ENCODE results near the gene SIN3A. TPM values are rescaled to one million over a fixed set of nuclear protein-coding genes. Genes with fewer than 3 reads are reported as not detected.

Gene SIN3A
- total RNA-seq, 2 experiments from 2014 or later = 113 to 119 TPM

- POLR2A ChIA-PET = no interaction called here
- DNase-seq = no peak
- H3K4me1 Mint-ChIP-seq = peaks cover 18% of the 10 kb centered on the region
- ATAC-seq (ENCODE audit: low read depth) = no peak
- H3K27me3 Mint-ChIP-seq = no peaks in the 10 kb centered on the region
- H3K27ac Mint-ChIP-seq = no peak overlapping the region
- H3K36me3 Mint-ChIP-seq = peaks cover 13% of the 10 kb centered on the region
- no peak overlapping the region for H3K4me3 Mint-ChIP-seq
- H3K9me3 Mint-ChIP-seq = no peaks in the 10 kb centered on the region
These were observed 85.3 kb downstream of the SIN3A start for GRCh38 chr15:75366163-75366562.

DNA sequence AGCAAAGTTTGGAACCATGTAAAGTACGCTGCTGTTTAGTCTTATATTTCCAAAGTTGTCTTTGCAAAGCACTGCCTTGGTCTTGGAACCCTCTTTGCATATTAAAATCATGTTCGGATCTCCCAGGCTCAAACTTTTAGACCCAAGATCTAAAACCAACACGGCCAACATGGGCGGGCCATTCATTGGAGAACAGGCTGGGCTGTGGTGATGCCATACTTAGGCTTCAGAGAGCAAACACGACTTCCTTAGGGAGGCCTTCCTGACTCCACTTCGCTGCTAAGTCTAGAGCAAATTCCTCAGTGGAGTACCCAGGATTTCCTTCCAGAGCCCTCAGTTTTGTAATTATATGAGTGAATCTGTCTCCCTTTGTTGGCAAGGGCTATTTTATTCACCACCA lies 86.6 kb downstream of the SIN3A start:
- DNase-seq = no peak
- H3K27ac Mint-ChIP-seq = no peak overlapping the region
- peaks cover 19% of the 10 kb centered on the region for H3K4me1 Mint-ChIP-seq
- H3K36me3 Mint-ChIP-seq = peaks cover 10% of the 10 kb centered on the region
- H3K27me3 Mint-ChIP-seq = no peaks in the 10 kb centered on the region
- H3K9me3 Mint-ChIP-seq = no peaks in the 10 kb centered on the region
- ATAC-seq (ENCODE audit: low read depth) = no peak
- POLR2A ChIA-PET = no interaction called here
- no peak overlapping the region for H3K4me3 Mint-ChIP-seq

DNA sequence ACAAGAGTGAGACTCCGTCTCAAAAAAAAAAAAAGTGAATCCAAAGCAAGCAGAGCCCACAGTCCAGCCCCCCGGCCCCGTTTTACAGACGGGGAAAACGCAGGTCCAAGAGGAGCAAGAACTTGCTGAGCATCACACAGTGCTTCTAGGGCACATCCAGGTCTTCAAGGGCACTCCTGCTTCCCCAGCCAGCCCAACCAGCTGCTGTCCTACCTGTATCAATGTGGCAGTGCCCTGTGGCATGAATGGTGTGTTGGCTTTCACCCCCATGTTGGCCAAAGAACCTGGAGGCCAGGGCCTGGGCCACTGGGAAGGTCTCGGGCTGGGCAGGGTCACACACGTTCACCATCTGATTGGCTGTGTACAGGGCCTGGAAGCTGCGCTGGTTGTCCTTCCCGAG lies 87.7 kb downstream of the SIN3A start:
- no peak overlapping the region for H3K27ac Mint-ChIP-seq
- POLR2A ChIA-PET = interaction anchor here (0.7 kb wide), 1 partner anchor 51 kb away, joined by 4 read pairs; no protein-coding TSS in a partner anchor
- DNase-seq = no peak

GRCh38 chr15:75362642-75363249 lies 88.7 kb downstream of the SIN3A start:
- peaks cover 9% of the 10 kb centered on the region for H3K4me1 Mint-ChIP-seq
- ATAC-seq (ENCODE audit: low read depth) (no peak), DNase-seq (no peak)
- no peaks in the 10 kb centered on the region for H3K27me3 Mint-ChIP-seq
- H3K9me3 Mint-ChIP-seq = no peaks in the 10 kb centered on the region
- peaks cover 9% of the 10 kb centered on the region for H3K36me3 Mint-ChIP-seq
- no peak overlapping the region for H3K27ac Mint-ChIP-seq
- no peak overlapping the region for H3K4me3 Mint-ChIP-seq
- POLR2A ChIA-PET = interaction anchor here (0.7 to 1.0 kb wide), 2 partner anchors 50 to 89 kb away, joined by 4 read pairs; partner anchors contain the start of gene SIN3A

More for the DNA sequence above, 87.7 kb downstream of the SIN3A start:
- Mint-ChIP-seq H3K4me3 (no peak overlapping the region), H3K27me3 (no peaks in the 10 kb centered on the region), H3K9me3 (no peaks in the 10 kb centered on the region), H3K4me1 (peaks cover 10% of the 10 kb centered on the region), H3K36me3 (peaks cover 7% of the 10 kb centered on the region)
- no peak for ATAC-seq (ENCODE audit: low read depth)

DNA sequence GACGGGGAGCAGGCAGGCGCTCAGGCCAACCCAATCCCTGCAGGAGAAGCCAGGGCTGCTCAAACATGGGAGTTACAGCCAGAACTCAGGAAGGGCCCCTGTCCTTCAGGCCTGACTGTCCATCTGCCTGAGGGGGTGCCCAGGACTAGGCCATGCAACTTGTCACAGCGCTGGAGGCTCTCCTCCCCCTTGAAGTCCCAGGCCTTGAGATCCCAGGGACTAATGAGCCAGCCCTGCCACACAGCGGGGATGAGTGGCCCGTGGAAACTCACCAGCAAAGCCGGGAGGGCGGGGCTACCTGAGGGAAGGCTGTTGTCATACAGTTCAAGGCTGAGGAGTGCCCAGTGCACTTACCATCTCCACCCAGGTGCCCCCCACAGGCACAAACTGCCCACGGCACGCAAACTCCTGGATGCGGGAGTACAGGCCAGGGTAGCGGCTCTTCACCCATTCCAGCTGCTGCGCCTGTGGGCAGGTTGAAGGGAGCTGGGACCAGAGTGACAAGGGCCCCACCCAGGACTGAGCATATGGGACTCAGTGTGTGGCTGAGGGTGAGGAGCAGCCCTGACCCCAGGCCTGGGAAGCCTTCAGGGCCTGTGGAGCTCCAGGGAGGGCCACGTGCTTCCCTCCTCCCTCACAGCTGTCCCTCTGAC lies 89.4 kb downstream of the SIN3A start:
- ATAC-seq (ENCODE audit: low read depth) (no peak), DNase-seq (no peak)
- H3K27me3 Mint-ChIP-seq = no peaks in the 10 kb centered on the region
- H3K4me1 Mint-ChIP-seq = peaks cover 8% of the 10 kb centered on the region
- H3K27ac Mint-ChIP-seq = no peak overlapping the region
- POLR2A ChIA-PET = no interaction called here
- H3K36me3 Mint-ChIP-seq = peaks cover 9% of the 10 kb centered on the region
- no peak overlapping the region for H3K4me3 Mint-ChIP-seq
- H3K9me3 Mint-ChIP-seq = no peaks in the 10 kb centered on the region

DNA sequence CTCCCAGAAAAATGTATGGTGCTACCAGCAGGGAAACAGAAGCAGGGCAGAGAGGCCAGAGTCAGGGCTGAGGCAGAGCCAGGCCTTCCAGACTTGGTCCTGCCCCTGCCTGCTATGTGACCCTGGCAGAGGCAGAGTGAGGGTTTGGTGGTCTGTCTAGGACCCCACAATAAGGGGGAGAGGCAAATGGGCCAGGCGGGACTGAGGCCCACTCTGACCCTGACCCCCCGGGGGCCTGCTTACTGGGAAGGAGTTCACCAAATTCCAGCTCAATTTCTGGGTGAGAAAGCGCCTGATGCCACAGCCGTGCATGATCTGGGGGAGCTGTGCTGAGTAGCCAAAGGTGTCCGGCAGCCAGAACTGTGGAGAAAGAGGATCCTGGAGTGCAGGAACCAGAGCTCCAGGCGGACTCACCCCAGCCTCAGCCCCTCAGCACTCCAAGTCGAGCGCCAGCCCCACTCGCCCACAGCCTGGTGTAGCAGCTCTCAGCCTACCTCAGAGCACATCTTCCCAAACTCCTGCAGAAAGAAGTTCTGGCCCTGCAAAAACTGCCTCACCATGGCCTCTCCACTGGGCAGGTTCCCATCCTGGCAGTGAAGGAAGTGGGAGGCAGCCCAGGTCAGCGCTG lies 90.0 kb downstream of the SIN3A start:
- ATAC-seq (ENCODE audit: low read depth) = no peak
- no peak for DNase-seq
- peaks cover 9% of the 10 kb centered on the region for H3K36me3 Mint-ChIP-seq
- peaks cover 3% of the 10 kb centered on the region for H3K4me1 Mint-ChIP-seq
- no peaks in the 10 kb centered on the region for H3K9me3 Mint-ChIP-seq
- no peak overlapping the region for H3K4me3 Mint-ChIP-seq
- H3K27me3 Mint-ChIP-seq = no peaks in the 10 kb centered on the region
- POLR2A ChIA-PET = interaction anchor here (0.6 kb wide), 1 partner anchor 9 kb away, joined by 4 read pairs; no protein-coding TSS in a partner anchor
- H3K27ac Mint-ChIP-seq = peak overlapping the region; percentile 24

GRCh38 chr15:75360856-75361255 lies 90.6 kb downstream of the SIN3A start:
- ATAC-seq (ENCODE audit: low read depth) (no peak), DNase-seq (no peak)
- H3K4me3 Mint-ChIP-seq = no peak overlapping the region
- no peaks in the 10 kb centered on the region for H3K9me3 Mint-ChIP-seq
- POLR2A ChIA-PET = no interaction called here
- peaks cover 3% of the 10 kb centered on the region for H3K4me1 Mint-ChIP-seq
- H3K36me3 Mint-ChIP-seq = peaks cover 9% of the 10 kb centered on the region
- no peaks in the 10 kb centered on the region for H3K27me3 Mint-ChIP-seq
- peak overlapping the region; percentile 35 for H3K27ac Mint-ChIP-seq

- peaks cover 9% of the 10 kb centered on the region for H3K36me3 Mint-ChIP-seq
- H3K27me3 Mint-ChIP-seq = no peaks in the 10 kb centered on the region
- H3K9me3 Mint-ChIP-seq = no peaks in the 10 kb centered on the region
- H3K27ac Mint-ChIP-seq = peak overlapping the region; percentile 35
- no peak for DNase-seq
- no peak overlapping the region for H3K4me3 Mint-ChIP-seq
- POLR2A ChIA-PET = interaction anchor here (1.3 kb wide), 1 partner anchor 7 kb away, joined by 3 read pairs; no protein-coding TSS in a partner anchor
- ATAC-seq (ENCODE audit: low read depth) = no peak
- peaks cover 3% of the 10 kb centered on the region for H3K4me1 Mint-ChIP-seq
These were observed 91.1 kb downstream of the SIN3A start for GRCh38 chr15:75360391-75360790.

DNA sequence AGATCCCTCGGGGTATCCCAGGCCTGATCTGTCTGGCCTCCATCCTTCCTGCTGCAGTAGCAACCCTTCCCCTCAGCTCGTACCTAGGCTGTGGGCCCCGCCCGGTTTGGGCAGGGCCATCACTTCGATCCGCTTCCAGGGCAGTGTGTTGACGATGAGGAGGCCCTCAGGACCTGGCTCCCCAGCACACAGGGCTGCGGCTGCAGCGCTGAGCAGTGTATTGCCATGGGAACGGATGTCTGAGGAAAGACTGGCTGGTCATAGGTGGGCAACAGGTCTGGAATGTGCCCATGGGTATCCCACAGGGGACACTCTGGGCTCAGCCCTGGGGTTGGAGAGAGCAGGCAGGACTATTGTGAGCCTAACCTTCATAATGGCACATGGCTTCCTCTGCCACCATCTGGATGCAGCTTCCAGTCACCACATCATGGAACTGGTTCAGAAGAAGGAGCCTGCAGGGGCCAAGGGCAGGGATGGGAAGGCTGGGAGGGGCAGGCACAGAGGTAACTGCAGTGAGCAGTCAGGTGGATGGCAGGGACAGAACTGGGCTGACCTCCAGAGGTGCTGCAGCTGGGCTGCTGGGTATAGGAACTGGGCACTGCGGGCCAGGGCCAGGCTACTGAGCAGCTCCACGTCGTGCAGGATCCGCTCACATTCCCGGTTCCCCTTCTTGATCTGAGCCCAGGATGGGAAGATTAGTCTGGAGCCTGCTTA lies 91.8 kb downstream of the SIN3A start:
- POLR2A ChIA-PET = interaction anchor here (1.3 kb wide), 1 partner anchor 8 kb away, joined by 3 read pairs; no protein-coding TSS in a partner anchor
- H3K36me3 Mint-ChIP-seq = peaks cover 5% of the 10 kb centered on the region

DNA sequence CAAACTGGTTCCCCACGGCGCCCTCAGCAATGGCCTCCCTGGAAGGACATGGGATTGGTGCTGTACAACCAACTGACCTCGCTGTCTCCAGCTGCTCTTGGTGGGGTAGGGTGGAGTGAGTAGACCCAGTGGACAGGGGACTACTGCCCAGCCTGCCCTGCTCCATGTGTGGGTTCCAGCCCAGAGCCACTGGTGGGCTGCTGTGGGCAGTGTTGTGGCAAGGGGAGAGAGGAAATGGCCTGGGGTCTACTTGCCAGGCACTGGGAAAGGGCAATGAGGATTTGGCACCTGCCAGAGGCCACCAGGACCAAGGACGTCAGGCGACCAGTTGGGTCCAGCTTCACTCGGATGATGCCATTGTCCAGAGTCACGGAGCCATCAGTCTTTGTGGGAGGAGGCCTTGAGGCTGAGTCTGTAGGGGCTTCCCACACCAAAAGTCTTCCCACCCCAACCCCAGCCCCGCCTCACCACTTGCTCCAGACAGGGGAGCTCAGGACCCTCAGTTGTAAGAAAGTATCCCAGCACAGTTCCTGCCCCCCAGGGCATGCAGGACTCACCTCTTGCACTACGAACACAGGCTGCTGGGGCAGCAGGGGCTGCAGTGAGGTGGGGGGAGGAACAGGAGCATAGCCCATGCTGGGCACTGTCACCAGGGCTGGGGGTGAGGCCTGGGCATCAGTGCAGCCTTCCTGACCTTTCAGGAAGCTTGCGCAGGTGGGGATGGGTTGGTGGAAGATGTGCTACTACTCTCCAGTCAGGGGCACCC lies 92.5 kb downstream of the SIN3A start:
- H3K27me3 Mint-ChIP-seq = no peaks in the 10 kb centered on the region
- H3K4me1 Mint-ChIP-seq = peaks cover 3% of the 10 kb centered on the region
- no peak for ATAC-seq (ENCODE audit: low read depth)
- H3K9me3 Mint-ChIP-seq = no peaks in the 10 kb centered on the region
- DNase-seq = no peak
- no peak overlapping the region for H3K4me3 Mint-ChIP-seq
- no peak overlapping the region for H3K27ac Mint-ChIP-seq
- H3K36me3 Mint-ChIP-seq = peaks cover 4% of the 10 kb centered on the region
- POLR2A ChIA-PET = interaction anchor here (1.3 kb wide), 1 partner anchor 9 kb away, joined by 3 read pairs; no protein-coding TSS in a partner anchor

More for the DNA sequence above, 91.8 kb downstream of the SIN3A start:
- no peaks in the 10 kb centered on the region for H3K27me3 Mint-ChIP-seq
- H3K4me3 Mint-ChIP-seq = no peak overlapping the region
- no peak for ATAC-seq (ENCODE audit: low read depth)
- H3K9me3 Mint-ChIP-seq = no peaks in the 10 kb centered on the region
- no peak for DNase-seq
- H3K4me1 Mint-ChIP-seq = peaks cover 3% of the 10 kb centered on the region
- H3K27ac Mint-ChIP-seq = no peak overlapping the region

GRCh38 chr15:75357976-75358673 lies 93.4 kb downstream of the SIN3A start:
- POLR2A ChIA-PET = interaction anchor here (0.7 kb wide), 1 partner anchor 782 kb away, joined by 3 read pairs; no protein-coding TSS in a partner anchor
- H3K36me3 Mint-ChIP-seq = peaks cover 7% of the 10 kb centered on the region

GRCh38 chr15:75356517-75356916 lies 95.0 kb downstream of the SIN3A start:
- POLR2A ChIA-PET = no interaction called here
- Mint-ChIP-seq H3K27me3 (no peaks in the 10 kb centered on the region), H3K4me3 (no peak overlapping the region), H3K36me3 (peaks cover 18% of the 10 kb centered on the region), H3K4me1 (peaks cover 3% of the 10 kb centered on the region), H3K9me3 (no peaks in the 10 kb centered on the region), H3K27ac (no peak overlapping the region)
- ATAC-seq (ENCODE audit: low read depth) (no peak), DNase-seq (no peak)

More at GRCh38 chr15:75357976-75358673, 93.4 kb downstream of the SIN3A start:
- Mint-ChIP-seq H3K27ac (no peak overlapping the region), H3K4me3 (no peak overlapping the region), H3K4me1 (peaks cover 3% of the 10 kb centered on the region), H3K27me3 (no peaks in the 10 kb centered on the region), H3K9me3 (no peaks in the 10 kb centered on the region)
- ATAC-seq (ENCODE audit: low read depth) (no peak), DNase-seq (no peak)
